Neural cell (in vitro differentiated cells): ENCODE data around the gene RCAN3.

Experiments used
- CTCF ChIP-seq: fragments of 450-650 bp; IDR thresholded peaks from 2 replicates; pipeline ENCODE4 v1.5.1; 2014; ENCODE audit warnings: antibody characterized with exemption, mild to moderate bottlenecking, moderate library complexity; ENCODE audit not compliant: poor library complexity, severe bottlenecking
- EP300 ChIP-seq: fragments of 450-650 bp; conservative IDR thresholded peaks from 2 replicates; pipeline ENCODE4 v1.6.1; 2014; ENCODE audit warnings: antibody characterized with exemption, mild to moderate bottlenecking, moderate library complexity; ENCODE audit not compliant: poor library complexity, severe bottlenecking
- MXI1 ChIP-seq: fragments of 450-650 bp; conservative IDR thresholded peaks from 2 replicates; pipeline ENCODE4 v1.6.1; 2014; ENCODE audit warnings: antibody characterized with exemption, mild to moderate bottlenecking; ENCODE audit not compliant: poor library complexity, severe bottlenecking
- POLR2AphosphoS5 ChIP-seq: IDR thresholded peaks from 2 replicates; pipeline ENCODE4 v1.6.1; 2012
- RAD21 ChIP-seq: fragments of 450-650 bp; conservative IDR thresholded peaks from 2 replicates; pipeline ENCODE4 v1.6.1; 2014; ENCODE audit warnings: antibody characterized with exemption, mild to moderate bottlenecking, moderate library complexity
- TAF1 ChIP-seq: IDR thresholded peaks from 2 replicates; pipeline ENCODE4 v1.6.1; 2012; ENCODE audit warnings: low read depth

- TF ChIP-seq CTCF (no peak), EP300 (no peak), TAF1 (no peak), RAD21 (no peak), POLR2AphosphoS5 (no peak), MXI1 (no peak)
Measured at GRCh38 chr1:24578846-24579245, 76.2 kb downstream of the RCAN3 start.
